ENCODE results near the gene TUBGCP6. TPM values are rescaled to one million over a fixed set of nuclear protein-coding genes. Genes with fewer than 3 reads are reported as not detected.
A peak's percentile ranks its signal among the peaks of the same experiment; 100 is the strongest.

The TUBGCP6 gene
- total RNA-seq, 1 experiment from 2014 or later, result 31.3 TPM

DNA sequence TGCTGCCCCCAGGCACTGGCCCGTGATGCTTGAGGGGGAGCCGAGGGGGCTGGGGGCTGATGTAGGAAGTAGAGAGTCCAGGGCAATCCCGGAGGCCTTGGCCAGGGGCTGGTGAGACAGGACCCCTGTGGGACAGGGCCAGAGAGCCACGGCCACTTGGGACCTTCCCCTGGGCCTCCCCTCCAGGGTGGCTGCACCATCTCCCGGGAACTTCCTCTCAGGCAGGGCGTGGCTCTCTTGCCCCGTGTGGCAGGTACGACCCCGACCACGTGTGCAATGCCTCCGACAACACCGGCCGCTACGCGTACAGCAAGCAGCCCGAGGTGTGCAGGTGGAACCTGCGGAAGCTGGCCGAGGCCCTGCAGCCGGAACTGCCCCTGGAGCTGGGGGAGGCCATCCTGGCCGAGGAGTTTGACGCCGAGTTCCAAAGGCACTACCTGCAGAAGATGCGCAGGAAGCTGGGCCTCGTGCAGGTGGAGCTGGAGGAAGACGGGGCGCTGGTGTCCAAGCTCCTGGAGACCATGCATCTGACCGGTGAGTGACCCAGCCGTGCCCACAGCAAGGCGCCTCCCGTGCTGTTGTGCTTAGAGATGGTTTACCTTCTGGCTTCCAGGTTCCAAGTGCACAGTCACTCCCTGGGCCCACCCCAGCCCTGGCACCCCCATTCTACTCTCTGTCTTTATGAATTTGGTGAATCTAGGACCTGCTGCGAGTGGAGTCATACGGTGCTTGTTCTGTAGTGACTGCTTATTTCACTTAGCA lies 34.3 kb downstream of the TUBGCP6 start:
- Histone ChIP-seq H3K36me3 (ENCODE audit: control insufficient read depth, insufficient read depth, low read length) (no peaks in the 10 kb centered on the region), H3K9me3 (ENCODE audit: control insufficient read depth, insufficient read depth, low read depth, low read length) (no peaks in the 10 kb centered on the region), H3K27ac (ENCODE audit: low read length) (no peak overlapping the region), H3K4me3 (ENCODE audit: low read depth in 2 of 2, low read length in 2 of 2) (no peak overlapping the region), H3K4me1 (ENCODE audit: control insufficient read depth, insufficient read depth, low read length) (no peaks in the 10 kb centered on the region), H3K27me3 (ENCODE audit: control insufficient read depth, insufficient read depth, low read length) (no peaks in the 10 kb centered on the region)
- ATAC-seq, result no peak
- no peak for DNase-seq (ENCODE audit: low read depth, low spot score)
- TF ChIP-seq, protein P1, sequence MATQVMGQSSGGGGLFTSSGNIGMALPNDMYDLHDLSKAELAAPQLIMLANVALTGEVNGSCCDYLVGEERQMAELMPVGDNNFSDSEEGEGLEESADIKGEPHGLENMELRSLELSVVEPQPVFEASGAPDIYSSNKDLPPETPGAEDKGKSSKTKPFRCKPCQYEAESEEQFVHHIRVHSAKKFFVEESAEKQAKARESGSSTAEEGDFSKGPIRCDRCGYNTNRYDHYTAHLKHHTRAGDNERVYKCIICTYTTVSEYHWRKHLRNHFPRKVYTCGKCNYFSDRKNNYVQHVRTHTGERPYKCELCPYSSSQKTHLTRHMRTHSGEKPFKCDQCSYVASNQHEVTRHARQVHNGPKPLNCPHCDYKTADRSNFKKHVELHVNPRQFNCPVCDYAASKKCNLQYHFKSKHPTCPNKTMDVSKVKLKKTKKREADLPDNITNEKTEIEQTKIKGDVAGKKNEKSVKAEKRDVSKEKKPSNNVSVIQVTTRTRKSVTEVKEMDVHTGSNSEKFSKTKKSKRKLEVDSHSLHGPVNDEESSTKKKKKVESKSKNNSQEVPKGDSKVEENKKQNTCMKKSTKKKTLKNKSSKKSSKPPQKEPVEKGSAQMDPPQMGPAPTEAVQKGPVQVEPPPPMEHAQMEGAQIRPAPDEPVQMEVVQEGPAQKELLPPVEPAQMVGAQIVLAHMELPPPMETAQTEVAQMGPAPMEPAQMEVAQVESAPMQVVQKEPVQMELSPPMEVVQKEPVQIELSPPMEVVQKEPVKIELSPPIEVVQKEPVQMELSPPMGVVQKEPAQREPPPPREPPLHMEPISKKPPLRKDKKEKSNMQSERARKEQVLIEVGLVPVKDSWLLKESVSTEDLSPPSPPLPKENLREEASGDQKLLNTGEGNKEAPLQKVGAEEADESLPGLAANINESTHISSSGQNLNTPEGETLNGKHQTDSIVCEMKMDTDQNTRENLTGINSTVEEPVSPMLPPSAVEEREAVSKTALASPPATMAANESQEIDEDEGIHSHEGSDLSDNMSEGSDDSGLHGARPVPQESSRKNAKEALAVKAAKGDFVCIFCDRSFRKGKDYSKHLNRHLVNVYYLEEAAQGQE (IDR thresholded peaks at IDR 0.05; ENCODE audit: insufficient read depth in 1 of 2, low read depth in 2 of 2, low read length in 1 of 2), result no peak
- TF ChIP-seq SIN3A (IDR thresholded peaks at IDR 0.05; ENCODE audit: borderline replicate concordance, insufficient read depth, low read depth, low read length), result no peak
- TF ChIP-seq, protein P2, sequence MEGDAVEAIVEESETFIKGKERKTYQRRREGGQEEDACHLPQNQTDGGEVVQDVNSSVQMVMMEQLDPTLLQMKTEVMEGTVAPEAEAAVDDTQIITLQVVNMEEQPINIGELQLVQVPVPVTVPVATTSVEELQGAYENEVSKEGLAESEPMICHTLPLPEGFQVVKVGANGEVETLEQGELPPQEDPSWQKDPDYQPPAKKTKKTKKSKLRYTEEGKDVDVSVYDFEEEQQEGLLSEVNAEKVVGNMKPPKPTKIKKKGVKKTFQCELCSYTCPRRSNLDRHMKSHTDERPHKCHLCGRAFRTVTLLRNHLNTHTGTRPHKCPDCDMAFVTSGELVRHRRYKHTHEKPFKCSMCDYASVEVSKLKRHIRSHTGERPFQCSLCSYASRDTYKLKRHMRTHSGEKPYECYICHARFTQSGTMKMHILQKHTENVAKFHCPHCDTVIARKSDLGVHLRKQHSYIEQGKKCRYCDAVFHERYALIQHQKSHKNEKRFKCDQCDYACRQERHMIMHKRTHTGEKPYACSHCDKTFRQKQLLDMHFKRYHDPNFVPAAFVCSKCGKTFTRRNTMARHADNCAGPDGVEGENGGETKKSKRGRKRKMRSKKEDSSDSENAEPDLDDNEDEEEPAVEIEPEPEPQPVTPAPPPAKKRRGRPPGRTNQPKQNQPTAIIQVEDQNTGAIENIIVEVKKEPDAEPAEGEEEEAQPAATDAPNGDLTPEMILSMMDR (IDR thresholded peaks at IDR 0.05), result no peak
- no peak for TF ChIP-seq TCF7L2 (IDR thresholded peaks at IDR 0.05; ENCODE audit: low read depth, low read length)
- TF ChIP-seq POLR2AphosphoS5 (IDR thresholded peaks at IDR 0.05; ENCODE audit: low read depth, low read length), result no peak
- in situ Hi-C loops (cut with HindIII; ENCODE audit: low pct_unique_long_range_greater_than_20kb, low sequenced_read_pairs) (no loop called here), intact Hi-C loops (cut with micrococcal nuclease; ENCODE audit: unreplicated experiment) (no loop called here)
- CTCF ChIA-PET, result interaction anchor here (0.6 kb wide), 1 partner anchor 170 kb away, joined by 5 read pairs; no protein-coding TSS in a partner anchor
- BruUV-seq (replicated peaks), result no TSS peak
- POLR2A ChIA-PET, result no interaction called here

GRCh38 chr22:50209893-50210292 lies 34.9 kb downstream of the TUBGCP6 start:
- ATAC-seq (peak; percentile 74), DNase-seq (ENCODE audit: low read depth, low spot score) (peak; percentile 38)
- no peak overlapping the region for H3K4me3 ChIP-seq (ENCODE audit: low read depth in 2 of 2, low read length in 2 of 2)
- H3K27ac ChIP-seq (ENCODE audit: low read length), result no peak overlapping the region
- TF ChIP-seq TCF7L2 (IDR thresholded peaks at IDR 0.05; ENCODE audit: low read depth, low read length), result no peak
- TF ChIP-seq, protein P2 (IDR thresholded peaks at IDR 0.05), result peak; percentile 87
- no peaks in the 10 kb centered on the region for H3K27me3 ChIP-seq (ENCODE audit: control insufficient read depth, insufficient read depth, low read length)
- no TSS peak for BruUV-seq (replicated peaks)
- CTCF ChIA-PET, result no interaction called here
- no peaks in the 10 kb centered on the region for H3K9me3 ChIP-seq (ENCODE audit: control insufficient read depth, insufficient read depth, low read depth, low read length)
- intact Hi-C loops (cut with micrococcal nuclease; ENCODE audit: unreplicated experiment) (loop anchor here (1.0 kb wide), 1 partner anchor 61 kb away; no protein-coding TSS in a partner anchor), in situ Hi-C loops (cut with HindIII; ENCODE audit: low pct_unique_long_range_greater_than_20kb, low sequenced_read_pairs) (no loop called here)
- no peaks in the 10 kb centered on the region for H3K36me3 ChIP-seq (ENCODE audit: control insufficient read depth, insufficient read depth, low read length)
- no peaks in the 10 kb centered on the region for H3K4me1 ChIP-seq (ENCODE audit: control insufficient read depth, insufficient read depth, low read length)
- POLR2A ChIA-PET, result no interaction called here
